Measurements from ENCODE around the gene MYBPH. TPM values are rescaled to one million over a fixed set of nuclear protein-coding genes. Genes with fewer than 3 reads are reported as not detected.

Gene MYBPH
- total RNA-seq, 1 experiment from 2014 or later, result 25.9 TPM

DNA sequence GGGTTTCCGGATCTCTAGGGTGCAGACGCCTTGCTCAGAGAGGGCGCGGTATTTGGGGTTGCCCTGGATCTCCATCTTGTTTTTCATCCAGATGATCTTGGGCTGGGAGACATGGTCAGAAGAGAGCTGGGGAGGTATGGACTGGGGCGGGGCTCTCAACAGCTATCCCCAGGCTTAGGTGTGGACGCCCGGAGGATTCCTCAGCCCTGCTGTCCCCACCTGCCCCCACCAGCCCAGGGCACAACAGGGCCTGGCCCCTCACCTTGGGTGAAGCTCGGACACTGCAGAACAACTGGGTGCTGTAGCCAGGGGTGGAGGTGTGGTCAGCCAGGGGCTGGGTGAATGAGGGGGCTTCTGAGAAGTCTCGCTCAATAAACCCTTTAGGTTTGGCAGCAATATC, 6.6 kb downstream of the MYBPH start:
- Histone ChIP-seq H3K27me3 (replicated peaks; ENCODE audit: control insufficient read depth, insufficient read depth, low read length) (no peaks in the 10 kb centered on the region), H3K4me1 (peaks cover 48% of the 10 kb centered on the region), H3K4me3 (ENCODE audit: low read depth, low read length) (no peak overlapping the region), H3K9me3 (no peaks in the 10 kb centered on the region), H3K36me3 (ENCODE audit: control insufficient read depth, insufficient read depth, low read length) (no peaks in the 10 kb centered on the region)
- Mint-ChIP-seq H3K27ac (ENCODE audit: unreplicated experiment) (peak overlapping the region; percentile 86), H3K27me3 (ENCODE audit: insufficient read depth, unreplicated experiment) (no peaks in the 10 kb centered on the region), H3K36me3 (ENCODE audit: insufficient read depth, unreplicated experiment) (peaks cover 43% of the 10 kb centered on the region), H3K9me3 (ENCODE audit: unreplicated experiment) (no peaks in the 10 kb centered on the region), H3K4me1 (ENCODE audit: low read depth, unreplicated experiment) (peaks cover 55% of the 10 kb centered on the region), H3K4me3 (ENCODE audit: unreplicated experiment) (no peak overlapping the region)
- TF ChIP-seq, protein P1, sequence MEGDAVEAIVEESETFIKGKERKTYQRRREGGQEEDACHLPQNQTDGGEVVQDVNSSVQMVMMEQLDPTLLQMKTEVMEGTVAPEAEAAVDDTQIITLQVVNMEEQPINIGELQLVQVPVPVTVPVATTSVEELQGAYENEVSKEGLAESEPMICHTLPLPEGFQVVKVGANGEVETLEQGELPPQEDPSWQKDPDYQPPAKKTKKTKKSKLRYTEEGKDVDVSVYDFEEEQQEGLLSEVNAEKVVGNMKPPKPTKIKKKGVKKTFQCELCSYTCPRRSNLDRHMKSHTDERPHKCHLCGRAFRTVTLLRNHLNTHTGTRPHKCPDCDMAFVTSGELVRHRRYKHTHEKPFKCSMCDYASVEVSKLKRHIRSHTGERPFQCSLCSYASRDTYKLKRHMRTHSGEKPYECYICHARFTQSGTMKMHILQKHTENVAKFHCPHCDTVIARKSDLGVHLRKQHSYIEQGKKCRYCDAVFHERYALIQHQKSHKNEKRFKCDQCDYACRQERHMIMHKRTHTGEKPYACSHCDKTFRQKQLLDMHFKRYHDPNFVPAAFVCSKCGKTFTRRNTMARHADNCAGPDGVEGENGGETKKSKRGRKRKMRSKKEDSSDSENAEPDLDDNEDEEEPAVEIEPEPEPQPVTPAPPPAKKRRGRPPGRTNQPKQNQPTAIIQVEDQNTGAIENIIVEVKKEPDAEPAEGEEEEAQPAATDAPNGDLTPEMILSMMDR (IDR thresholded peaks at IDR 0.05; ENCODE audit: insufficient read depth in 1 of 2, low read depth in 1 of 2, low read length in 1 of 2, severe bottlenecking in 1 of 2, unreplicated experiment in 1 of 2), result no peak
- intact Hi-C loops (cut with micrococcal nuclease; ENCODE audit: unreplicated experiment), result no loop called here
- BruUV-seq (replicated peaks), result no TSS peak
- DNase-seq, result no peak
- ChIA-PET CTCF (interaction anchor here (0.7 to 1.2 kb wide), 3 partner anchors 40 to 47 kb away, joined by 3 to 4 read pairs (median 3); no protein-coding TSS in a partner anchor), POLR2A (no interaction called here)

DNA sequence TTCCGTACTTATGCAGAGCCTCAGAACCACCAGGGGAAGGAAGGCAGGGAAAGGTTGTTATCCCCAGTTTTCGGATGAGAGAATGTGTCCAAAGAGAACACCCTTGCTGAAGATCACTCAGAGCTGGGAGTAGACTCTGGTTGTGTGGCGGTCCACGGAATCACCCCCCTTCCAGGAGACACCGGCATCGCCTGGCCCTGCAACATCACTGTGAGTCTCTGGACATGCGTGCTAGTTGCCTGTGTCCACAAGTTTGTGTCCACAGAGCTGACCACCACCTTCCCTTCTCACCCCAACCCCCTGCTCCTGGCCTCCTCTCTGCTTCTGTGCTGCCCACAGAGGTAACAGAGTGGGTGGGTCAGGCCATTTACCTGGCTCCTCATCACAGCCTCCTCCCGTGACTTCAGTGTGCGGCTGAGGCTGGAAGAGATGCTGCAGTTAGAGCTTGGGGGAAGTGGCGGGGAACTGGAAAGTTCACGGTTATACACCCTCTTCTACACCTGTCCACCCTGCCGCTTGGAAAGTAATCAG, 7.3 kb downstream of the MYBPH start:
- POLR2A ChIA-PET, result no interaction called here
- peak overlapping the region; percentile 86 for H3K27ac Mint-ChIP-seq (ENCODE audit: unreplicated experiment)
- no peaks in the 10 kb centered on the region for H3K27me3 Mint-ChIP-seq (ENCODE audit: insufficient read depth, unreplicated experiment)
- TF ChIP-seq, protein P1 (IDR thresholded peaks at IDR 0.05; ENCODE audit: insufficient read depth in 1 of 2, low read depth in 1 of 2, low read length in 1 of 2, severe bottlenecking in 1 of 2, unreplicated experiment in 1 of 2), result no peak
- no peaks in the 10 kb centered on the region for H3K9me3 Mint-ChIP-seq (ENCODE audit: unreplicated experiment)
- CTCF ChIA-PET, result interaction anchor here (0.6 to 1.2 kb wide), 3 partner anchors 42 to 757 kb away, joined by 3 to 4 read pairs (median 3); no protein-coding TSS in a partner anchor
- no peaks in the 10 kb centered on the region for H3K9me3 ChIP-seq
- intact Hi-C loops (cut with micrococcal nuclease; ENCODE audit: unreplicated experiment), result no loop called here
- DNase-seq, result no peak
- BruUV-seq (replicated peaks), result no TSS peak
- no peaks in the 10 kb centered on the region for H3K27me3 ChIP-seq (replicated peaks; ENCODE audit: control insufficient read depth, insufficient read depth, low read length)
- no peak overlapping the region for H3K4me3 ChIP-seq (ENCODE audit: low read depth, low read length)
- no peak overlapping the region for H3K4me3 Mint-ChIP-seq (ENCODE audit: unreplicated experiment)
- peaks cover 49% of the 10 kb centered on the region for H3K4me1 ChIP-seq
- H3K36me3 Mint-ChIP-seq (ENCODE audit: insufficient read depth, unreplicated experiment), result peaks cover 45% of the 10 kb centered on the region
- peaks cover 51% of the 10 kb centered on the region for H3K4me1 Mint-ChIP-seq (ENCODE audit: low read depth, unreplicated experiment)
- no peaks in the 10 kb centered on the region for H3K36me3 ChIP-seq (ENCODE audit: control insufficient read depth, insufficient read depth, low read length)

DNA sequence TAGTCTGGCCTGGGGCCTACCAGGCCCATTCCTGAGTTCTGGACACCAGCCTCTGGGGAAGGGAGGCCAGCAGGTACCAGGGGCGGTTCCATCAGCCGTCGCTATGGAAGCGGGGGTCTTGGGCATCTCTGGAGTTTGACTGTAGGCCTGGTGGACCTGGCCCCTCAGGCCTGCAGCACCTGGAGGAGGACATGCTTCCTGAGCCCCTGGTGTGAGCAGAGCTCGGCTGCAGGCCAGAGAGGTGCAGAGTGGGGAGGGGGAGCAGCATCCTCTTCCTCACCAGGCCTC, 7.8 kb downstream of the MYBPH start:
- no peaks in the 10 kb centered on the region for H3K36me3 ChIP-seq (ENCODE audit: control insufficient read depth, insufficient read depth, low read length)
- ChIA-PET POLR2A (no interaction called here), CTCF (interaction anchor here (0.6 to 1.2 kb wide), 2 partner anchors 48 to 758 kb away, joined by 3 read pairs; no protein-coding TSS in a partner anchor)
- Mint-ChIP-seq H3K27ac (ENCODE audit: unreplicated experiment) (peak overlapping the region; percentile 86), H3K27me3 (ENCODE audit: insufficient read depth, unreplicated experiment) (no peaks in the 10 kb centered on the region), H3K4me1 (ENCODE audit: low read depth, unreplicated experiment) (peaks cover 51% of the 10 kb centered on the region), H3K36me3 (ENCODE audit: insufficient read depth, unreplicated experiment) (peaks cover 50% of the 10 kb centered on the region), H3K9me3 (ENCODE audit: unreplicated experiment) (no peaks in the 10 kb centered on the region), H3K4me3 (ENCODE audit: unreplicated experiment) (no peak overlapping the region)
- BruUV-seq (replicated peaks), result no TSS peak
- H3K4me3 ChIP-seq (ENCODE audit: low read depth, low read length), result no peak overlapping the region
- DNase-seq, result no peak
- TF ChIP-seq, protein P1 (IDR thresholded peaks at IDR 0.05; ENCODE audit: insufficient read depth in 1 of 2, low read depth in 1 of 2, low read length in 1 of 2, severe bottlenecking in 1 of 2, unreplicated experiment in 1 of 2), result no peak
- intact Hi-C loops (cut with micrococcal nuclease; ENCODE audit: unreplicated experiment), result no loop called here
- H3K4me1 ChIP-seq, result peaks cover 50% of the 10 kb centered on the region
- H3K27me3 ChIP-seq (replicated peaks; ENCODE audit: control insufficient read depth, insufficient read depth, low read length), result no peaks in the 10 kb centered on the region
- no peaks in the 10 kb centered on the region for H3K9me3 ChIP-seq

Data from Caco-2 (cell line).